GM12891 (cell line): Measurements from ENCODE around the gene EBF3.

ENCODE experiments used
- PAX5 ChIP-seq: IDR thresholded peaks from 2 replicates; pipeline ENCODE4 v1.6.1; 2011; ENCODE audit warnings: low read length, moderate library complexity, mild to moderate bottlenecking; ENCODE audit not compliant: insufficient read depth, severe bottlenecking
- POLR2A ChIP-seq: IDR thresholded peaks from 2 replicates; pipeline ENCODE4 v1.6.1; 2011; ENCODE audit warnings: low read depth, low read length, control low read depth
- POLR2AphosphoS5 ChIP-seq: IDR thresholded peaks from 2 replicates; pipeline ENCODE4 v1.6.1; 2011; ENCODE audit warnings: low read depth, low read length, control low read depth
- POU2F2 ChIP-seq: IDR thresholded peaks from 2 replicates; pipeline ENCODE4 v1.6.1; 2011; ENCODE audit warnings: low read depth, mild to moderate bottlenecking, control low read depth, low read length, moderate library complexity
- SPI1 ChIP-seq: IDR thresholded peaks from 2 replicates; pipeline ENCODE4 v1.6.1; 2011; ENCODE audit warnings: low read depth, low read length, control low read depth
- TAF1 ChIP-seq: IDR thresholded peaks from 2 replicates; pipeline ENCODE4 v1.6.1; 2011; ENCODE audit warnings: low read depth, low read length, control low read depth

- TF ChIP-seq POLR2A: no peak
- TF ChIP-seq POLR2AphosphoS5: no peak
- no peak for TF ChIP-seq TAF1
- TF ChIP-seq POU2F2: no peak
- TF ChIP-seq SPI1: no peak
- TF ChIP-seq PAX5: no peak
These were observed 118.8 kb downstream of the EBF3 start for GRCh38 chr10:129845111-129845753.
